SK-N-SH (cell line): ENCODE measurements around the gene PEAK1. TPM values are rescaled to one million over a fixed set of nuclear protein-coding genes. Genes with fewer than 3 reads are reported as not detected.

Experiments used
- CTCF ChIA-PET: fragments of 300-600, 350-600 bp; formaldehyde crosslinking; extraction: SDS; loops from one replicate; lab custom pipeline; 2021; lab: Yijun Ruan, JAX
- POLR2A ChIA-PET: fragments of 350-600 bp; sonication (Branson Sonifier 250); formaldehyde crosslinking; extraction: SDS; loops from one replicate; lab custom pipeline; 2020; ENCODE audit warnings: antibody characterized with exemption, inconsistent platforms; lab: Yijun Ruan, JAX
- DNase-seq: peaks from one replicate; pipeline ENCODE4 v3.0.0; 2012
- H2AFZ ChIP-seq: fragments of 200-600 bp; sonication (generic); 2 replicates; pipeline ENCODE4 v1.8.1; 2016; ENCODE audit warnings: antibody characterized with exemption, mild to moderate bottlenecking, low read depth
- H3F3A ChIP-seq: fragments of 200-600 bp; sonication (generic); replicated peaks from 2 replicates; pipeline ENCODE3; 2016; ENCODE audit warnings: antibody characterized with exemption, mild to moderate bottlenecking; ENCODE audit not compliant: insufficient read depth
- H3K27ac ChIP-seq, 2 experiments: fragments of 200-500 bp in 1 of 2; fragments of 200-600 bp in 1 of 2; sonication (Bioruptor generic) in 1 of 2; sonication (generic), shearing (Covaris generic) in 1 of 2; 2 replicates each; pipeline versions ENCODE4 v1.5.1 to v1.6.1; 2014 to 2016; ENCODE audit warnings: low read depth in 2 of 2, inconsistent platforms in 1 of 2, low read length in 1 of 2, mild to moderate bottlenecking in 1 of 2, mixed read lengths in 1 of 2
- H3K27me3 ChIP-seq: fragments of 200-600 bp; sonication (generic), shearing (Covaris generic); 2 replicates; pipeline ENCODE4 v1.6.1; 2016; ENCODE audit warnings: mixed run types; ENCODE audit not compliant: insufficient read depth
- H3K36me3 ChIP-seq, 2 experiments: fragments of 200-500 bp in 1 of 2; fragments of 200-600 bp in 1 of 2; sonication (Bioruptor generic) in 1 of 2; sonication (generic) in 1 of 2; replicated peaks in 1 of 2; 2 replicates each; pipeline versions ENCODE3 to v1.5.1; 2014 to 2016; ENCODE audit warnings: low read length in 1 of 2, mild to moderate bottlenecking in 1 of 2; ENCODE audit not compliant: insufficient read depth in 2 of 2, control insufficient read depth in 1 of 2
- H3K4me1 ChIP-seq, 2 experiments: fragments of 200-500 bp in 1 of 2; fragments of 200-600 bp in 1 of 2; sonication (Bioruptor generic) in 1 of 2; sonication (generic), shearing (Covaris generic) in 1 of 2; 2 replicates each; pipeline versions ENCODE4 v1.5.1 to v1.6.1; 2014 to 2016; ENCODE audit warnings: low read depth in 1 of 2, low read length in 1 of 2, mixed run types in 1 of 2; ENCODE audit not compliant: insufficient read depth in 2 of 2, control insufficient read depth in 1 of 2
- H3K4me2 ChIP-seq: fragments of 200-600 bp; sonication (generic), shearing (Covaris generic); 2 replicates; pipeline ENCODE4 v1.6.1; 2017; ENCODE audit warnings: mixed run types
- H3K4me3 ChIP-seq, 2 experiments: fragments of 200-500 bp in 1 of 2; fragments of 200-600 bp in 1 of 2; sonication (Bioruptor generic) in 1 of 2; sonication (generic), shearing (Covaris generic) in 1 of 2; 2 replicates each; pipeline versions ENCODE4 v1.5.1 to v1.8.1; 2014 to 2016; ENCODE audit warnings: low read depth in 2 of 2, inconsistent platforms in 1 of 2, low read length in 1 of 2, mild to moderate bottlenecking in 1 of 2, mixed read lengths in 1 of 2, moderate library complexity in 1 of 2
- H3K79me2 ChIP-seq: fragments of 200-600 bp; sonication (generic); 2 replicates; pipeline ENCODE4 v1.8.1; 2017; ENCODE audit warnings: mild to moderate bottlenecking; ENCODE audit not compliant: insufficient read depth
- H3K9ac ChIP-seq: fragments of 200-600 bp; sonication (generic); 2 replicates; pipeline ENCODE4 v1.6.1; 2017; ENCODE audit warnings: mixed run types
- H3K9me2 ChIP-seq: fragments of 200-600 bp; sonication (generic); 2 replicates; pipeline ENCODE4 v1.6.1; 2017; ENCODE audit warnings: mixed run types
- H3K9me3 ChIP-seq: fragments of 200-600 bp; sonication (generic); 2 replicates; pipeline ENCODE4 v1.6.1; 2017; ENCODE audit warnings: mixed run types, mild to moderate bottlenecking, moderate library complexity
- H4K20me1 ChIP-seq: fragments of 200-600 bp; sonication (generic); 2 replicates; pipeline ENCODE4 v1.6.1; 2017; ENCODE audit warnings: mild to moderate bottlenecking, mixed run types; ENCODE audit not compliant: insufficient read depth
- CHD2 ChIP-seq: fragments of 150-350 bp; IDR thresholded peaks from 2 replicates; pipeline ENCODE4 v1.6.1; 2018; ENCODE audit warnings: low read length; ENCODE audit not compliant: partially characterized antibody
- ELF1 ChIP-seq: IDR thresholded peaks from 2 replicates; pipeline ENCODE4 v1.4.0; 2012
- EZH2phosphoT487 ChIP-seq: fragments of 200-600 bp; sonication (generic); IDR thresholded peaks from 2 replicates; pipeline ENCODE4 v1.6.1; 2017; ENCODE audit warnings: low read depth, mixed run types, mild to moderate bottlenecking, antibody characterized with exemption, moderate library complexity, borderline replicate concordance
- FOXJ3 ChIP-seq: sonication (generic); formaldehyde crosslinking; IDR thresholded peaks from 2 replicates; pipeline ENCODE4 v1.5.1; 2020; ENCODE audit warnings: mild to moderate bottlenecking, missing genetic modification reagents
- FOXM1 ChIP-seq: IDR thresholded peaks from 2 replicates; pipeline ENCODE4 v1.4.0; 2012; ENCODE audit warnings: low read depth, mild to moderate bottlenecking
- MAX ChIP-seq: IDR thresholded peaks from 2 replicates; pipeline ENCODE4 v1.4.0; 2012; ENCODE audit warnings: low read depth
- MEF2A ChIP-seq: IDR thresholded peaks from 2 replicates; pipeline ENCODE4 v1.4.0; 2012; ENCODE audit warnings: low read depth, borderline replicate concordance
- NFIC ChIP-seq: IDR thresholded peaks from 2 replicates; pipeline ENCODE4 v1.4.0; 2012; ENCODE audit warnings: borderline replicate concordance
- NRF1 ChIP-seq: IDR thresholded peaks from 2 replicates; pipeline ENCODE4 v1.6.1; 2012; ENCODE audit warnings: low read depth, mild to moderate bottlenecking, low read length
- RCOR1 ChIP-seq: fragments of 150-350 bp; IDR thresholded peaks from 2 replicates; pipeline ENCODE4 v1.6.1; 2017; ENCODE audit warnings: antibody characterized with exemption, low read length
- RFX5 ChIP-seq: IDR thresholded peaks from 2 replicates; pipeline ENCODE4 v1.6.1; 2012; ENCODE audit warnings: mild to moderate bottlenecking, improper control_type of control experiment, low read length
- RXRA ChIP-seq: IDR thresholded peaks from 2 replicates; pipeline ENCODE4 v1.4.0; 2012; ENCODE audit warnings: low read depth, mild to moderate bottlenecking, borderline replicate concordance
- SMC3 ChIP-seq: IDR thresholded peaks from 2 replicates; pipeline ENCODE4 v1.6.1; 2012; ENCODE audit warnings: low read depth, low read length, improper control_type of control experiment
- TCF12 ChIP-seq: IDR thresholded peaks from 2 replicates; pipeline ENCODE4 v1.4.0; 2012
- TEAD4 ChIP-seq: IDR thresholded peaks from 2 replicates; pipeline ENCODE4 v1.4.0; 2012; ENCODE audit warnings: mild to moderate bottlenecking, borderline replicate concordance; ENCODE audit not compliant: insufficient read depth
- USF2 ChIP-seq: fragments of 150-350 bp; IDR thresholded peaks from 2 replicates; pipeline ENCODE4 v1.6.1; 2017; ENCODE audit warnings: antibody characterized with exemption, low read length, low read depth, borderline replicate concordance
- ZBTB33 ChIP-seq: IDR thresholded peaks from 2 replicates; pipeline ENCODE4 v1.4.0; 2012; ENCODE audit warnings: low read depth, borderline replicate concordance
- WGBS: methylation state at CpG from one replicate; pipeline ENCODE4 v1.1.6; 2017; ENCODE audit warnings: low lambda C conversion rate; 5-methylcytosine and 5-hydroxymethylcytosine counted together
- polyA plus RNA-seq, 3 experiments: library from polyadenylated mRNA; depleted of rRNA; stranded (reverse); fragments of >200 nt; gene quantifications; 2 replicates each; pipeline ENCODE4 v1.2.3, GENCODE V29; 2012

The PEAK1 gene
- polyA plus RNA-seq, 1 of the 3 experiments (the other 2 are of a cell fraction): 9.0 TPM

GRCh38 chr15:77326366-77326765, 93.5 kb downstream of the PEAK1 start:
- H2AFZ ChIP-seq: no peak overlapping the region
- no peak overlapping the region for H3K4me3 ChIP-seq
- WGBS: 98% methylated on average over 2 of the region's 2 CpGs
- H3K9me3 ChIP-seq: no peaks in the 10 kb centered on the region
- no peaks in the 10 kb centered on the region for H3K27me3 ChIP-seq
- peaks cover 0 to 4% of the 10 kb centered on the region in 2 experiments for H3K36me3 ChIP-seq
- H3K9ac ChIP-seq: no peak overlapping the region
- no peaks in the 10 kb centered on the region for H3K9me2 ChIP-seq
- H3F3A ChIP-seq: no peaks in the 10 kb centered on the region
- H3K27ac ChIP-seq: no peak overlapping the region
- peaks cover 88% of the 10 kb centered on the region for H3K79me2 ChIP-seq
- ChIA-PET POLR2A (no interaction called here), CTCF (interaction anchor here (1.3 kb wide), 1 partner anchor 208 kb away, joined by 3 read pairs; no protein-coding TSS in a partner anchor)
- no peak for DNase-seq
- no peak overlapping the region for H3K4me2 ChIP-seq
- H3K4me1 ChIP-seq: peaks cover 0 to 5% of the 10 kb centered on the region in 2 experiments; a peak in 2 of 4 replicates
- TF ChIP-seq MEF2A: no peak
- no peak for TF ChIP-seq TEAD4
- no peak for TF ChIP-seq ELF1
- TF ChIP-seq MAX: no peak
- no peak for TF ChIP-seq FOXJ3
- no peak for TF ChIP-seq NRF1
- no peak for TF ChIP-seq FOXM1
- no peak for TF ChIP-seq NFIC
- TF ChIP-seq USF2: no peak
- no peak for TF ChIP-seq RXRA
- no peak for TF ChIP-seq EZH2phosphoT487
- no peak for TF ChIP-seq SMC3
- no peak for TF ChIP-seq CHD2
- TF ChIP-seq RFX5: no peak
- TF ChIP-seq ZBTB33: no peak
- TF ChIP-seq RCOR1: no peak
- TF ChIP-seq, all 33 proteins: peak for 0
- H4K20me1 ChIP-seq: peaks cover 13% of the 10 kb centered on the region; the same call in 1 of the 2 replicates

- Histone ChIP-seq H3K27ac (peak overlapping the region; percentile 63 to 92), H3K36me3 (no peaks in the 10 kb centered on the region)
- POLR2A ChIA-PET: no interaction called here
- no peak for DNase-seq
- TF ChIP-seq TCF12 (peak; percentile 63; the same call in 1 of the 2 replicates), FOXM1 (no peak), EZH2phosphoT487 (no peak), MEF2A (0 out of 2 replicates have a peak, but pooled peaks have one; percentile 18)
- TF ChIP-seq, all 33 proteins: peak for 2
- H3K9me2 ChIP-seq: no peaks in the 10 kb centered on the region
- H4K20me1 ChIP-seq: no peaks in the 10 kb centered on the region
- H3K4me2 ChIP-seq: no peak overlapping the region
- H3K79me2 ChIP-seq: peaks cover 56% of the 10 kb centered on the region
- H3K27me3 ChIP-seq: no peaks in the 10 kb centered on the region
- H3K4me3 ChIP-seq: no peak overlapping the region
- WGBS: 6% methylated on average over 1 of the region's 1 CpG
- no peaks in the 10 kb centered on the region for H3K9me3 ChIP-seq
- CTCF ChIA-PET: no interaction called here
- no peak overlapping the region for H3K9ac ChIP-seq
- no peaks in the 10 kb centered on the region for H3F3A ChIP-seq
- H2AFZ ChIP-seq: no peak overlapping the region
- H3K4me1 ChIP-seq: peaks cover 6% of the 10 kb centered on the region in 2 experiments; a peak in 3 of 4 replicates
Observed at GRCh38 chr15:77312523-77312922, 107.4 kb downstream of the PEAK1 start.
